ENCODE results near the gene OR4C16. TPM values are rescaled to one million over a fixed set of nuclear protein-coding genes. Genes with fewer than 3 reads are reported as not detected.

OR4C16 gene
- total RNA-seq: not detected in 2 replicates

GRCh38 chr11:55571828-55572227 is at the start of gene OR4C16:
Gene OR4C16, plus strand, starts transcription at chr11:55572128. Its CDS starts 0 bp downstream, at chr11:55572128.

GRCh38 chr11:55554169-55554568 is 17.8 kb upstream of the OR4C16 start, which contains the start of gene OR4C15:
Gene OR4C15, plus strand, starts transcription at chr11:55554469. Its CDS starts 0 bp downstream, at chr11:55554469.

GRCh38 chr11:55607545-55607944 is 35.6 kb downstream of the OR4C16 start, which contains the start of gene OR4C11:
Gene OR4C11, minus strand, starts transcription at chr11:55607645. Its CDS starts 3,272 bp downstream, at chr11:55604373.

Other genes with a start within 250 kb of the OR4C16 start
- not detected in 2 replicates for gene OR4A16, start 228.9 kb upstream of the OR4C16 start, total RNA-seq
- not detected in 2 replicates for gene OR4A15, start 204.2 kb upstream of the OR4C16 start, total RNA-seq
- gene OR4C15, start 17.7 kb upstream of the OR4C16 start, total RNA-seq: not detected in 2 replicates
- not detected in 2 replicates for gene OR4C11, start 35.5 kb downstream of the OR4C16 start, total RNA-seq
- gene OR4P4, start 63.0 kb downstream of the OR4C16 start, total RNA-seq: not detected in 2 replicates
- gene OR4S2, start 76.2 kb downstream of the OR4C16 start, total RNA-seq: not detected in 2 replicates
- not detected in 2 replicates for gene OR4C6, start 90.1 kb downstream of the OR4C16 start, total RNA-seq
- gene OR5D13, start 201.3 kb downstream of the OR4C16 start, total RNA-seq: not detected in 2 replicates
- not detected in 2 replicates for gene OR5D14, start 223.4 kb downstream of the OR4C16 start, total RNA-seq
- not detected in 2 replicates for gene OR5L1, start 239.2 kb downstream of the OR4C16 start, total RNA-seq
- not detected in 2 replicates for gene OR5D18, start 247.5 kb downstream of the OR4C16 start, total RNA-seq